Fibroblast of pulmonary artery (primary cell): Measurements from ENCODE around the gene GLS.

ENCODE experiments used
- DNase-seq: peaks from one replicate; pipeline ENCODE4 v3.0.0-alpha.2; 2010; ENCODE audit warnings: low read depth
- H3K4me3 ChIP-seq: replicated peaks from 2 replicates; pipeline ENCODE4 v1.5.1; 2011; ENCODE audit warnings: low read depth, mild to moderate bottlenecking, control low read depth, low read length, moderate library complexity
- TF ChIP-seq, protein P1 (sequence below): IDR thresholded peaks from 2 replicates; pipeline ENCODE4 v1.5.1; 2011; ENCODE audit warnings: mild to moderate bottlenecking, control low read depth, low read length, inconsistent platforms; ENCODE audit errors: missing control alignments

The GLS gene

DNA sequence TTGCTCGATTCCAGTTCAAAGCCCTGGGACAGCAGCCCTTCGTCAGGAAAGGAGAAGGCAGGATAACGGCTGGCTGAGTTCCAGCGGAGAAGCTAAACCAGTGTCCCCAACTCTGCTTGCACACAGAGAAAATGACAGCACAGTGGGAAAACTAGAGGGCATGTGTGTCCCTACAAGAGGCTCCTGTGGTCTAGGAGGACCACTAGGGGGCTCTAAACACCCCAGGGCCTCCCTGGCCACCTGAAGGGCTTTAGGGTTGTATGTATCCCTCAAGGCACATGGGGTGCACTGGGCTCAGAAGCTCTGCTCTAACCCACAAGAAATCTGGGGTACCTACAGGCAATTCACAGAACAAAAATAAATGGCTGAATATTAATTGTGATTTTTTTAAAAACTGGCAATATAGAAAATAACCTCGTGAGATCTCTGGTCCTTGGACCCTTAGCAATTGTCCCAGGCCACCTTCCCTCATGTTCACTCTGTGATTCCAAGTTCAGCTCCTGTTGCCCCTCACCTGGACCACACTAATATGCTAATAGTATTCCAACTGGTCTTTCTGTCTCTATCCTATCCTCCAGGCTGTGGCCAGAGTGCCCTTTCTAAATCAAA lies 115.8 kb downstream of the GLS start:
- DNase-seq = peak; percentile 56
- no peak overlapping the region for H3K4me3 ChIP-seq
- TF ChIP-seq, protein P1, sequence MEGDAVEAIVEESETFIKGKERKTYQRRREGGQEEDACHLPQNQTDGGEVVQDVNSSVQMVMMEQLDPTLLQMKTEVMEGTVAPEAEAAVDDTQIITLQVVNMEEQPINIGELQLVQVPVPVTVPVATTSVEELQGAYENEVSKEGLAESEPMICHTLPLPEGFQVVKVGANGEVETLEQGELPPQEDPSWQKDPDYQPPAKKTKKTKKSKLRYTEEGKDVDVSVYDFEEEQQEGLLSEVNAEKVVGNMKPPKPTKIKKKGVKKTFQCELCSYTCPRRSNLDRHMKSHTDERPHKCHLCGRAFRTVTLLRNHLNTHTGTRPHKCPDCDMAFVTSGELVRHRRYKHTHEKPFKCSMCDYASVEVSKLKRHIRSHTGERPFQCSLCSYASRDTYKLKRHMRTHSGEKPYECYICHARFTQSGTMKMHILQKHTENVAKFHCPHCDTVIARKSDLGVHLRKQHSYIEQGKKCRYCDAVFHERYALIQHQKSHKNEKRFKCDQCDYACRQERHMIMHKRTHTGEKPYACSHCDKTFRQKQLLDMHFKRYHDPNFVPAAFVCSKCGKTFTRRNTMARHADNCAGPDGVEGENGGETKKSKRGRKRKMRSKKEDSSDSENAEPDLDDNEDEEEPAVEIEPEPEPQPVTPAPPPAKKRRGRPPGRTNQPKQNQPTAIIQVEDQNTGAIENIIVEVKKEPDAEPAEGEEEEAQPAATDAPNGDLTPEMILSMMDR = peak; percentile 88

DNA sequence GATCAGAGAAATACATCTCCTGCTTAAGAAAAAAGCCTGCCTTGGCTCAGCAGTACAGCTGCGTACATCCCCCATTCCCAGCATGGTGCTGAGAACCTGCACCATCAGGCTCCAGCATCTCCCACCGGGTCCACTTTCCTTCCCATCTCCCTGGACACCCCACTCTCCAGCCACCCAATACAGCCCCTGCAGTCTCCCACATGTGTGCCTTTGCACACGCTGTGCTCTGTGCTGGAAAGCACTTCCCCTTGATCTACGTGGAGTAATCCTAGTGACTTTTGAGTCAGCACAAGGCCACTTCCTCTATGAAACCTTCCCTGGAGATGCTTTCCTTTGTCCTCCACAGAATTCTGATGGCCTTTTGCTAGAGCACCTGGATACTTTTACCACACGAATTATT lies 116.3 kb downstream of the GLS start:
- no peak overlapping the region for H3K4me3 ChIP-seq
- no peak for DNase-seq
- TF ChIP-seq, protein P1 = no peak

DNA sequence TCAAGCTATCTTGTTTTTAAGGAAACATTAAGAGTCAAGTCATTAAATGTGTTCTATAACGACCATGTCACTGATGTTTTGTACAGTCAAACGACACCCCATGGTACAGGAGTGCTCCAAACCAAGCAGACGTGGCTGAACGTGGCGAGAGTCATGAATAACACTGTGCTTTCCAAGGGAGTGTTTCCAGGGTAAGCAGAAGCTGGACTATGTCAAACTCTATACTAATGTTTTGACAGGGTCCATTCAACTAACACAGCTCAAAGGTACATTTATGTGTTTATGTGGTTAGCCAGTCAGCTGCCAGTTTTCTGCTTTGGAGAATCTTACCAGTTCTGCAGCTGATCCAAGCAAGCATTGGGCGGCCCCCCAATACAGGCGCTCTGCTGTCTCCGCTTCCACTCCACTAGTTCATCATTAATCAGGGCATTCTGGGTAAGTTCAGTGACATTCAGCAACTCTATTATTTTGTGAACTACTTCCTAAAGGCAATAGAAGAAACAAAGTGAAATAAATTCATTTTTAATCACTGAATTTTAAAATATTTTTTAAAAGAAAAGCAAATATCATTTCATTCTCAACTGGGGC lies 117.0 kb downstream of the GLS start:
- TF ChIP-seq, protein P1 = no peak
- no peak overlapping the region for H3K4me3 ChIP-seq
- DNase-seq = no peak

DNA sequence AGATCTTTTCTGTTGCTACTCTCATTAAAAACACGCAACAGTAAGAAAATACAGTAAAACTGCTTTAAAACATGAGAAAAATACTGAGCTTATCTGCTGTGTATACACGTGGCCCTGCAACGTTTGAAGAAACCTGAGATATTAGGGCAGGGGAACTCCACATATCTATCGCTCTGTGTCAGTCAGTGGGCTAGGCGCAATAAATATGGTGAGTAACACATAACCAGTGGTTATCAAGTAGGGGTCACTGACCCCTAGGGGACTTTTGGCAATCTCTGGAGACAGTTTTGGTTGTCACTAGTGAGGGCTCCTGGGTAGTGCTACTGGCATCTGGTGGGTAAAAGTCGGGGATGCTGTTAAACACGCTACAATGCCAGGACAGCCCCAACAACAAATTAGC lies 118.4 kb downstream of the GLS start:
- no peak overlapping the region for H3K4me3 ChIP-seq
- no peak for DNase-seq
- TF ChIP-seq, protein P1 = no peak

DNA sequence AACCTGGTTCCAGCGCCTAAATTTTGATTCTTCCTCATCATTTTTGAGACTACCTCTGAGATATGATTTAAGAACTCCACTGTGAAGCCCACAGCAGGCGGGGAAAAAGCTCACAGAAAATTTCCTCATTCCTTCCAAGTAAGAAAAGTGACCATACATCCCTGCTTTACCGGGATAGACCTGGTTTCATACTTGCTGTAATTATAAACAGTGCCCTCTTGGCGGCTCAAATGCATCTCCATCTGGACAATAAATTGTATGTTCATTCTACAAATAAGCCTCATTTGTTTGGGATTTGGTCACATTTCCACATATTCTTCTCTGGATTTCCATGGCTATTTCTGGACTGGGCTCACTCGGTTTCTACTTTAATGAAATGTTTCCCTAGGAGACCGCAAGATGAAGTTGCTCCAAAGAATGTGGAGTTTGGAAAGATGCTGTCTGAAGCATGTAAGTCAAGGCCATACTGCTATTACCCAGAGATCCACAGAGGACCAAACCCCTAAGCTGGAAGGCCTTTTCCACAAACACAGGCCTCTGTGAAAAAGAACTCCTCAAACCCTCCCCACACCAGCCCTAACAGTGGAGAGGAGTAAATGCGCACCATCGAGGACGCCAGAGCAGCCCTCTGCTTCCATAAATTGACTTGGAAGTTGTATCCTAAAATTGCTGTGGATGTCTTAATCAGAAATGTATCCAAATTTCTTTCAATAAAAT lies 119.5 kb downstream of the GLS start:
- no peak overlapping the region for H3K4me3 ChIP-seq
- TF ChIP-seq, protein P1 = no peak
- no peak for DNase-seq

DNA sequence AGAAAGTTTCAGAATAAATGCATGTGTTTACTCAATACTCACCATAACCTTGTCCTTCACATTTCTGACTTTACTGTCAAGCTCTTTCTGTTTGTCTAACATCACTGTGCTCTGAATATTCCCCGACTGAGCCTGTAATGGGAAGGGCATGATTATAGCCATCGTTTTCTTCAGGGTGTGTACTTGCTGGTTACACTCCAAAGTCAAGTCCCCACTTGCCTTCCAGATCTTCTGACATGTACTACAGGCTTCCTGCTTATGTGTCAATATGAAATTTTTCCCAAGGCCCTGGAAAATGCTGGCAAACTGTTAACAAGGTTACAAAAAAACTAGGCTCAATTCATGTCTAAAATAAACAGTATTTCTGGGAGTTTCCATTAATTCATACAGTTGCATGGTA lies 120.4 kb downstream of the GLS start:
- DNase-seq = no peak
- TF ChIP-seq, protein P1 = no peak
- H3K4me3 ChIP-seq = no peak overlapping the region
